Testis (tissue), 3 donors: ENCODE measurements around the gene ZNF14. TPM values are rescaled to one million over a fixed set of nuclear protein-coding genes. Genes with fewer than 3 reads are reported as not detected.

Experiments used
- DNase-seq: peaks from one replicate; pipeline ENCODE4 v3.0.0-alpha.2; 2019
- H3K27ac ChIP-seq, 2 donors: fragments of 200-600 bp; sonication (generic); one replicate each; pipeline ENCODE4 v1.5.1; 2019
- H3K27me3 ChIP-seq: fragments of 200-600 bp; sonication (generic); one replicate; pipeline ENCODE4 v1.5.1; 2019
- H3K36me3 ChIP-seq: fragments of 200-600 bp; sonication (generic); one replicate; pipeline ENCODE4 v1.5.1; 2017; ENCODE audit warnings: low read depth; ENCODE audit errors: missing control alignments
- H3K4me1 ChIP-seq: fragments of 200-600 bp; sonication (generic); one replicate; pipeline ENCODE4 v1.5.1; 2019
- H3K4me3 ChIP-seq, 2 donors: fragments of 200-600 bp; sonication (generic); one replicate each; pipeline ENCODE4 v1.5.1; 2017 to 2019
- H3K9me3 ChIP-seq: fragments of 200-600 bp; sonication (generic); one replicate; pipeline ENCODE4 v1.5.1; 2017
- POLR2A ChIP-seq: fragments of 450-650 bp; IDR thresholded peaks from one replicate; pipeline ENCODE4 v1.6.1; 2017; ENCODE audit warnings: antibody characterized with exemption, mild to moderate bottlenecking, moderate library complexity
- WGBS, 2 donors: methylation state at CpG; one replicate each; pipeline ENCODE4 v1.1.5; 2018; 5-methylcytosine and 5-hydroxymethylcytosine counted together
- intact Hi-C: fragments of 100-400 bp; cut with DNase I; formaldehyde crosslinking; loops from one replicate; pipeline ENCODE4 v1.15.1; 2023; ENCODE audit warnings: low total_unique reads
- polyA plus RNA-seq: library from polyadenylated mRNA; stranded (reverse); fragments of 350-450 nt; fragmentation: Illumina TruSeq; extraction: RNeasy Lipid Tissue Mini Kit (QIAGEN cat#74804); gene quantifications from one replicate; pipeline ENCODE4 v1.2.3, GENCODE V29; 2014; ENCODE audit warnings: low read depth, low replicate concordance; ENCODE audit not compliant: insufficient read depth
- total RNA-seq, 2 donors: library from RNA; depleted of rRNA; stranded (reverse); fragments of >200 nt; gene quantifications; one replicate each; pipeline ENCODE4 v1.2.3, GENCODE V29; 2016
- TF ChIP-seq, protein P1 (sequence below), 3 experiments: fragments of 450-650 bp in 2 of 3; fragments of 200-600 bp in 1 of 3; sonication (generic) in 1 of 3; IDR thresholded peaks; one replicate each; pipeline ENCODE4 v1.5.1; 2016 to 2019; ENCODE audit warnings: antibody characterized with exemption in 3 of 3, mild to moderate bottlenecking in 2 of 3, moderate library complexity in 1 of 3

Gene ZNF14
- total and polyA plus RNA-seq, 3 donors from 2014 or later: 3.0 to 12.1 (median 10.7) TPM

- DNase-seq: peak; percentile 98
- TF ChIP-seq, protein P1, sequence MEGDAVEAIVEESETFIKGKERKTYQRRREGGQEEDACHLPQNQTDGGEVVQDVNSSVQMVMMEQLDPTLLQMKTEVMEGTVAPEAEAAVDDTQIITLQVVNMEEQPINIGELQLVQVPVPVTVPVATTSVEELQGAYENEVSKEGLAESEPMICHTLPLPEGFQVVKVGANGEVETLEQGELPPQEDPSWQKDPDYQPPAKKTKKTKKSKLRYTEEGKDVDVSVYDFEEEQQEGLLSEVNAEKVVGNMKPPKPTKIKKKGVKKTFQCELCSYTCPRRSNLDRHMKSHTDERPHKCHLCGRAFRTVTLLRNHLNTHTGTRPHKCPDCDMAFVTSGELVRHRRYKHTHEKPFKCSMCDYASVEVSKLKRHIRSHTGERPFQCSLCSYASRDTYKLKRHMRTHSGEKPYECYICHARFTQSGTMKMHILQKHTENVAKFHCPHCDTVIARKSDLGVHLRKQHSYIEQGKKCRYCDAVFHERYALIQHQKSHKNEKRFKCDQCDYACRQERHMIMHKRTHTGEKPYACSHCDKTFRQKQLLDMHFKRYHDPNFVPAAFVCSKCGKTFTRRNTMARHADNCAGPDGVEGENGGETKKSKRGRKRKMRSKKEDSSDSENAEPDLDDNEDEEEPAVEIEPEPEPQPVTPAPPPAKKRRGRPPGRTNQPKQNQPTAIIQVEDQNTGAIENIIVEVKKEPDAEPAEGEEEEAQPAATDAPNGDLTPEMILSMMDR (IDR thresholded peaks at IDR 0.05): peak in 2 of 3 experiments; percentile 7 to 11
- TF ChIP-seq POLR2A: no peak
- H3K4me3 ChIP-seq: peak within 1 kb of the TSS; percentile 93 to 95
- intact Hi-C loops: no loop called here
- 0% methylated on average over 48 of the region's 85 CpGs; no CpG with 5 or more reads in 1 of the 2 donors for WGBS, 2 donors
- H3K27me3 ChIP-seq: no peaks in the 10 kb centered on the region
- H3K4me1 ChIP-seq: peaks cover 10% of the 10 kb centered on the region
- H3K27ac ChIP-seq: peak within 1 kb of the TSS; percentile 78 to 95
- H3K9me3 ChIP-seq: no peaks in the 10 kb centered on the region
- H3K36me3 ChIP-seq: no peaks in the 10 kb centered on the region
Measured at GRCh38 chr19:19663256-19664120, 69.4 kb downstream of the ZNF14 start, which contains the start of gene ATP13A1. TSS of gene ATP13A1 (minus strand) at chr19:19663676. CDS start at chr19:19663666, 10 bp downstream.

GRCh38 chr19:19662871-19663255, 70.0 kb downstream of the ZNF14 start:
- WGBS, 2 donors: 6 to 12% methylated on average over 6 to 17 of the region's 17 CpGs
- no peak for TF ChIP-seq POLR2A
- TF ChIP-seq, protein P1 (IDR thresholded peaks at IDR 0.05): no peak
- DNase-seq: no peak
- Histone ChIP-seq H3K9me3 (no peaks in the 10 kb centered on the region), H3K36me3 (no peaks in the 10 kb centered on the region), H3K27me3 (no peaks in the 10 kb centered on the region), H3K27ac (peak overlapping the region in 1 of 2 donors; percentile 95), H3K4me1 (peaks cover 10% of the 10 kb centered on the region), H3K4me3 (peak overlapping the region; percentile 93 to 95)
- intact Hi-C loops: no loop called here

GRCh38 chr19:19662344-19662743, 70.6 kb downstream of the ZNF14 start:
- H3K27ac ChIP-seq: no peak overlapping the region
- DNase-seq: no peak
- 66 to 67% methylated on average over 8 of the region's 8 CpGs for WGBS, 2 donors

GRCh38 chr19:19661675-19662251, 71.1 kb downstream of the ZNF14 start:
- Histone ChIP-seq H3K27ac (no peak overlapping the region), H3K27me3 (no peaks in the 10 kb centered on the region), H3K4me1 (peaks cover 10% of the 10 kb centered on the region), H3K9me3 (no peaks in the 10 kb centered on the region), H3K4me3 (no peak overlapping the region), H3K36me3 (no peaks in the 10 kb centered on the region)
- TF ChIP-seq, protein P1 (IDR thresholded peaks at IDR 0.05): no peak
- no peak for TF ChIP-seq POLR2A
- 71 to 82% methylated on average over 18 of the region's 18 CpGs for WGBS, 2 donors
- intact Hi-C loops: no loop called here
- no peak for DNase-seq

More at GRCh38 chr19:19662344-19662743, 70.6 kb downstream of the ZNF14 start:
- H3K4me3 ChIP-seq: no peak overlapping the region
- no peaks in the 10 kb centered on the region for H3K27me3 ChIP-seq
- H3K9me3 ChIP-seq: no peaks in the 10 kb centered on the region
- peaks cover 10% of the 10 kb centered on the region for H3K4me1 ChIP-seq
- intact Hi-C loops: no loop called here
- H3K36me3 ChIP-seq: no peaks in the 10 kb centered on the region
- TF ChIP-seq, protein P1 (IDR thresholded peaks at IDR 0.05): no peak
- no peak for TF ChIP-seq POLR2A
